Measurements from ENCODE around the gene UBE2I.

DNA sequence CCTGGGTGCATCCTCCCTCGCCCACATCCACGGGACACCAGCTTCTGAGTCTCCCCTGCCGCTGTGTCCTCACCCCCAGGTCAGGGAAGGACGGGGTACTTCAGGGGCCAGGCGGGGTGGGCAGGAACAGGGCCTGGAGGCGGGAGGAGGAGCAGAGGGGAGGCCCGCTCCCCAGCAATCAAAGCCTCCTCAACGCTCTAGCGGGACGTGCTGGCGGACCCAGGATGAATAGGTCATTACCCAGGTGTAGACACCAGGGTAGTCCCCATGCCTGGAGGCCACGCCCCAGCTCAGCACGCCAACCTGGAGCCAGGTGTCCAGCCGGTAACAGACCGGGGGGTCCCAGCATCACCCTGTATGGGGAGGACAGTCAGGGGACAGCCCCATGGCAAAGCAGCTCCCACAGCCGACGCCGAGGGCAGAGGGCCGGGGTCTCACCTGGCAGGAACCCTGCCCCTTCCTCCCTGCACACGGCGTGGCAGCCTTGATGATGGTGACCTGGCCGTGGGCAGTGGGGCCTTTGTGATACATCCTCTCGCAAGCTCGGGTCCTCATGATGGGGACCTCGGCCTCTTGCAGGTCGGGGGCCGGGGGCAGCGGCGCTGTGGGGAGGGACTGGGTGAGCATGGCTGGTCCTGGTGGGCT is 29.4 kb upstream of the UBE2I start:
- TF ChIP-seq, protein P1, sequence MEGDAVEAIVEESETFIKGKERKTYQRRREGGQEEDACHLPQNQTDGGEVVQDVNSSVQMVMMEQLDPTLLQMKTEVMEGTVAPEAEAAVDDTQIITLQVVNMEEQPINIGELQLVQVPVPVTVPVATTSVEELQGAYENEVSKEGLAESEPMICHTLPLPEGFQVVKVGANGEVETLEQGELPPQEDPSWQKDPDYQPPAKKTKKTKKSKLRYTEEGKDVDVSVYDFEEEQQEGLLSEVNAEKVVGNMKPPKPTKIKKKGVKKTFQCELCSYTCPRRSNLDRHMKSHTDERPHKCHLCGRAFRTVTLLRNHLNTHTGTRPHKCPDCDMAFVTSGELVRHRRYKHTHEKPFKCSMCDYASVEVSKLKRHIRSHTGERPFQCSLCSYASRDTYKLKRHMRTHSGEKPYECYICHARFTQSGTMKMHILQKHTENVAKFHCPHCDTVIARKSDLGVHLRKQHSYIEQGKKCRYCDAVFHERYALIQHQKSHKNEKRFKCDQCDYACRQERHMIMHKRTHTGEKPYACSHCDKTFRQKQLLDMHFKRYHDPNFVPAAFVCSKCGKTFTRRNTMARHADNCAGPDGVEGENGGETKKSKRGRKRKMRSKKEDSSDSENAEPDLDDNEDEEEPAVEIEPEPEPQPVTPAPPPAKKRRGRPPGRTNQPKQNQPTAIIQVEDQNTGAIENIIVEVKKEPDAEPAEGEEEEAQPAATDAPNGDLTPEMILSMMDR (IDR thresholded peaks at IDR 0.05): no peak
- no peak for TF ChIP-seq POLR2A (IDR thresholded peaks at IDR 0.05)
